ENCODE results near the gene TMEM50B.
"Not testable (repeated sequence)": the region's sequence is repeated elsewhere in the genome, so short reads cannot be mapped to it uniquely, and the experiment has no call there.

Gene TMEM50B

GRCh38 chr21:33479679-33480480 is at the start of gene TMEM50B:
Gene TMEM50B, minus strand, starts transcription at chr21:33479974. Its CDS starts 11,089 bp downstream, at chr21:33468885.
- DNase-seq: peak; percentile 73 to 82

GRCh38 chr21:33522953-33523349 is 43.2 kb upstream of the TMEM50B start:
- no peak for DNase-seq

- DNase-seq: no peak
These were observed 42.7 kb upstream of the TMEM50B start for GRCh38 chr21:33522297-33522952.

GRCh38 chr21:33518899-33519298 is 39.1 kb upstream of the TMEM50B start:
- DNase-seq: no peak

- no peak for DNase-seq
These were observed 34.5 kb upstream of the TMEM50B start for GRCh38 chr21:33514229-33514628.

- DNase-seq: no peak
These were observed 32.7 kb upstream of the TMEM50B start for GRCh38 chr21:33512481-33512880.

GRCh38 chr21:33511639-33512038 is 31.9 kb upstream of the TMEM50B start:
- no peak for DNase-seq

- no peak for DNase-seq
These were observed 31.1 kb upstream of the TMEM50B start for GRCh38 chr21:33510826-33511225.

- DNase-seq: not testable (repeated sequence)
These were observed 27.2 kb upstream of the TMEM50B start for GRCh38 chr21:33507003-33507402.

- DNase-seq: no peak
These were observed 26.1 kb upstream of the TMEM50B start for GRCh38 chr21:33505833-33506232.

- DNase-seq: no peak
These were observed 16.6 kb upstream of the TMEM50B start for GRCh38 chr21:33496345-33496744.

GRCh38 chr21:33495743-33496142 is 16.0 kb upstream of the TMEM50B start:
- DNase-seq: no peak

- no peak for DNase-seq
These were observed 14.0 kb upstream of the TMEM50B start for GRCh38 chr21:33493756-33494155.

- no peak for DNase-seq
These were observed 12.8 kb upstream of the TMEM50B start for GRCh38 chr21:33492571-33492970.

- peak; percentile 69 to 80 for DNase-seq
These were observed 11.8 kb upstream of the TMEM50B start, which contains the start of gene DNAJC28 for GRCh38 chr21:33491373-33492102. Gene DNAJC28, minus strand, starts transcription at chr21:33491716. Its CDS starts 2,323 bp downstream, at chr21:33489393.

- DNase-seq: peak in 1 of 2 experiments; percentile 23
These were observed 11.2 kb upstream of the TMEM50B start for GRCh38 chr21:33490991-33491372.

- no peak for DNase-seq
These were observed 9.2 kb upstream of the TMEM50B start for GRCh38 chr21:33488936-33489335.

- no peak for DNase-seq
These were observed 8.2 kb upstream of the TMEM50B start for GRCh38 chr21:33487996-33488395.

- DNase-seq: no peak
These were observed 1.7 kb upstream of the TMEM50B start for GRCh38 chr21:33481314-33481943.

- DNase-seq: no peak
These were observed 818 bp upstream of the TMEM50B start for GRCh38 chr21:33480481-33481103.

- peak in 1 of 2 experiments; percentile 13 for DNase-seq
These were observed 667 bp downstream of the TMEM50B start for GRCh38 chr21:33478935-33479678.

- no peak for DNase-seq
These were observed 1.6 kb downstream of the TMEM50B start for GRCh38 chr21:33478182-33478581.
